ENCODE results near the gene FAM107A. TPM values are rescaled to one million over a fixed set of nuclear protein-coding genes. Genes with fewer than 3 reads are reported as not detected.
A peak's percentile ranks its signal among the peaks of the same experiment; 100 is the strongest.

The FAM107A gene
- total and polyA plus RNA-seq, 8 donors = 1.7 to 21.0 (median 6.9) TPM

- Histone ChIP-seq H3K27me3 (no peaks in the 10 kb centered on the region), H3K4me1 (peaks cover 19 to 22% (median 19%) of the 10 kb centered on the region in 3 donors), H3K27ac (no peak overlapping the region), H3K36me3 (no peaks in the 10 kb centered on the region), H3K9me3 (no peaks in the 10 kb centered on the region), H3K4me3 (no peak overlapping the region)
- ATAC-seq = no peak
- no peak for DNase-seq
- intact Hi-C loops (cut with DNase I) = no loop called here
- no peak for FAIRE-seq
- WGBS, 2 donors = 77 to 79% methylated on average over 2 of the region's 2 CpGs
- no peak for TF ChIP-seq CTCF (IDR thresholded peaks at IDR 0.05)
Measured at GRCh38 chr3:58531956-58532355, 45.2 kb downstream of the FAM107A start.

GRCh38 chr3:58531555-58531954, 45.6 kb downstream of the FAM107A start:
- intact Hi-C loops (cut with DNase I) = no loop called here
- peaks cover 15 to 18% (median 15%) of the 10 kb centered on the region in 3 donors for H3K4me1 ChIP-seq
- H3K36me3 ChIP-seq = no peaks in the 10 kb centered on the region
- ATAC-seq = no peak
- no peak overlapping the region for H3K27ac ChIP-seq
- DNase-seq = no peak
- H3K4me3 ChIP-seq = no peak overlapping the region
- no peak for FAIRE-seq
- H3K27me3 ChIP-seq = no peaks in the 10 kb centered on the region
- 95 to 96% methylated on average over 7 of the region's 7 CpGs for WGBS, 2 donors
- TF ChIP-seq CTCF (IDR thresholded peaks at IDR 0.05) = no peak
- no peaks in the 10 kb centered on the region for H3K9me3 ChIP-seq

GRCh38 chr3:58530354-58530865, 46.8 kb downstream of the FAM107A start:
- H3K4me3 ChIP-seq = no peak overlapping the region
- H3K36me3 ChIP-seq = no peaks in the 10 kb centered on the region
- no peak for TF ChIP-seq CTCF (IDR thresholded peaks at IDR 0.05)
- H3K9me3 ChIP-seq = no peaks in the 10 kb centered on the region
- ATAC-seq (no peak), FAIRE-seq (no peak), DNase-seq (peak in 1 of 6 donors; percentile 66)
- no peak overlapping the region for H3K27ac ChIP-seq
- H3K27me3 ChIP-seq = no peaks in the 10 kb centered on the region
- WGBS, 2 donors = 90 to 95% methylated on average over 13 to 18 of the region's 18 CpGs
- H3K4me1 ChIP-seq = peaks cover 4 to 7% (median 7%) of the 10 kb centered on the region in 3 donors
- intact Hi-C loops (cut with DNase I) = no loop called here

- no peak overlapping the region for H3K27ac ChIP-seq
- no peak for DNase-seq
Measured at GRCh38 chr3:58529516-58530353, 47.5 kb downstream of the FAM107A start.

More at GRCh38 chr3:58529516-58530353, 47.5 kb downstream of the FAM107A start:
- ATAC-seq = no peak
- no peak overlapping the region for H3K4me3 ChIP-seq
- no peaks in the 10 kb centered on the region for H3K36me3 ChIP-seq
- H3K27me3 ChIP-seq = no peaks in the 10 kb centered on the region
- 85 to 89% methylated on average over 15 of the region's 15 CpGs for WGBS, 2 donors
- H3K4me1 ChIP-seq = peaks cover 3 to 7% (median 7%) of the 10 kb centered on the region in 3 donors
- TF ChIP-seq CTCF (IDR thresholded peaks at IDR 0.05) = no peak
- no peaks in the 10 kb centered on the region for H3K9me3 ChIP-seq
- no peak for FAIRE-seq
- intact Hi-C loops (cut with DNase I) = no loop called here
